Measurements from ENCODE around the gene GPBAR1.

DNA sequence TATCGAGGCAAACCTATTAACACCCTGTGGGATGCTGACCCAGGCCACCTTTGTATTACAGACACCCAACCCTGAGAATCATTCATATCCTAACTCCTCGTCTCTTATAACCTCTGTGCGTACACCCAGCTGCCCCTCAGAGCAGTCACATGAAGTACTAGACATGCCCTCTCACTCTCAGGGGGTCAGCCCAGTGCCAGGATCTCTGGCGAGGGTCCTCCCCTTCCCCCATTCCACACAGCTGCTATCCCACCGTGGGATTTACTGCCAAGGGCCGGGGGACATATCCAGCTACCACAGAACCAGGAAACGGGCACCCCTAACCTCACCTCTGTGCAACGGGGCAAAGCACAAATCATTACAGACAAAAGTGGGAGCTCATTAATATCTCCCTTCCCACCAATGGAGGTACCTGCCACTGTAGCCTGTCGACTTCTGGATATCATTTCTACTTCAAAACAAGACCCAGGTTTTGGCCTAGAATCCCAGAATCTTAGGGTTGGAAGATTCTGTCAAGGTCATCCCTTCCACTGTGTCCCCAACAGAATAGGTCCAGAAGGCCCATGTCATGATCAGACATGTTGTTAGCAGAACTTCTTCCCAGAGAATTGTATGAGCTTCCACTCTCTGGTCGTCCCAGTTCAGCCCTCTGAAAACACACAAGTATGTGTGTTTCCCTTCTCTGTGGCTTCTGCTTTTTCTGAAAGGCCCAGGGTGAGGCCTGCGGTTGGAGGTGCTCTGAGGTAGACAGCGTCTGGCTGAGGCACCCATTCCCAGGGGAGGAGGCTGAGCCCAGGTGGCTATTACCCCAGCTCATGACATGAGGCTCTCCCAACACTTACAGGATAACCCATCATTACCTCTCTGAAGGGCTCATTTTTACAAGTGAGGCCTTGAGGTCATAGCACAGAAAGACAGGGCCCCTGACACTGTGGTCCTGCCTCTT, 29.8 kb downstream of the GPBAR1 start:
- TF ChIP-seq, protein P1, sequence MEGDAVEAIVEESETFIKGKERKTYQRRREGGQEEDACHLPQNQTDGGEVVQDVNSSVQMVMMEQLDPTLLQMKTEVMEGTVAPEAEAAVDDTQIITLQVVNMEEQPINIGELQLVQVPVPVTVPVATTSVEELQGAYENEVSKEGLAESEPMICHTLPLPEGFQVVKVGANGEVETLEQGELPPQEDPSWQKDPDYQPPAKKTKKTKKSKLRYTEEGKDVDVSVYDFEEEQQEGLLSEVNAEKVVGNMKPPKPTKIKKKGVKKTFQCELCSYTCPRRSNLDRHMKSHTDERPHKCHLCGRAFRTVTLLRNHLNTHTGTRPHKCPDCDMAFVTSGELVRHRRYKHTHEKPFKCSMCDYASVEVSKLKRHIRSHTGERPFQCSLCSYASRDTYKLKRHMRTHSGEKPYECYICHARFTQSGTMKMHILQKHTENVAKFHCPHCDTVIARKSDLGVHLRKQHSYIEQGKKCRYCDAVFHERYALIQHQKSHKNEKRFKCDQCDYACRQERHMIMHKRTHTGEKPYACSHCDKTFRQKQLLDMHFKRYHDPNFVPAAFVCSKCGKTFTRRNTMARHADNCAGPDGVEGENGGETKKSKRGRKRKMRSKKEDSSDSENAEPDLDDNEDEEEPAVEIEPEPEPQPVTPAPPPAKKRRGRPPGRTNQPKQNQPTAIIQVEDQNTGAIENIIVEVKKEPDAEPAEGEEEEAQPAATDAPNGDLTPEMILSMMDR (conservative IDR thresholded peaks at IDR 0.05; ENCODE audit: low read depth in 2 of 2): no peak
- TF ChIP-seq, protein P2, sequence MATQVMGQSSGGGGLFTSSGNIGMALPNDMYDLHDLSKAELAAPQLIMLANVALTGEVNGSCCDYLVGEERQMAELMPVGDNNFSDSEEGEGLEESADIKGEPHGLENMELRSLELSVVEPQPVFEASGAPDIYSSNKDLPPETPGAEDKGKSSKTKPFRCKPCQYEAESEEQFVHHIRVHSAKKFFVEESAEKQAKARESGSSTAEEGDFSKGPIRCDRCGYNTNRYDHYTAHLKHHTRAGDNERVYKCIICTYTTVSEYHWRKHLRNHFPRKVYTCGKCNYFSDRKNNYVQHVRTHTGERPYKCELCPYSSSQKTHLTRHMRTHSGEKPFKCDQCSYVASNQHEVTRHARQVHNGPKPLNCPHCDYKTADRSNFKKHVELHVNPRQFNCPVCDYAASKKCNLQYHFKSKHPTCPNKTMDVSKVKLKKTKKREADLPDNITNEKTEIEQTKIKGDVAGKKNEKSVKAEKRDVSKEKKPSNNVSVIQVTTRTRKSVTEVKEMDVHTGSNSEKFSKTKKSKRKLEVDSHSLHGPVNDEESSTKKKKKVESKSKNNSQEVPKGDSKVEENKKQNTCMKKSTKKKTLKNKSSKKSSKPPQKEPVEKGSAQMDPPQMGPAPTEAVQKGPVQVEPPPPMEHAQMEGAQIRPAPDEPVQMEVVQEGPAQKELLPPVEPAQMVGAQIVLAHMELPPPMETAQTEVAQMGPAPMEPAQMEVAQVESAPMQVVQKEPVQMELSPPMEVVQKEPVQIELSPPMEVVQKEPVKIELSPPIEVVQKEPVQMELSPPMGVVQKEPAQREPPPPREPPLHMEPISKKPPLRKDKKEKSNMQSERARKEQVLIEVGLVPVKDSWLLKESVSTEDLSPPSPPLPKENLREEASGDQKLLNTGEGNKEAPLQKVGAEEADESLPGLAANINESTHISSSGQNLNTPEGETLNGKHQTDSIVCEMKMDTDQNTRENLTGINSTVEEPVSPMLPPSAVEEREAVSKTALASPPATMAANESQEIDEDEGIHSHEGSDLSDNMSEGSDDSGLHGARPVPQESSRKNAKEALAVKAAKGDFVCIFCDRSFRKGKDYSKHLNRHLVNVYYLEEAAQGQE (IDR thresholded peaks at IDR 0.05; ENCODE audit: unreplicated experiment): no peak
- TF ChIP-seq EZH2 (IDR thresholded peaks at IDR 0.05; ENCODE audit: low read depth, unreplicated experiment) (no peak), CREB1 (CRISPR knock-in tag; IDR thresholded peaks at IDR 0.05; ENCODE audit: low read depth) (no peak), EZH2phosphoT487 (IDR thresholded peaks at IDR 0.05; ENCODE audit: unreplicated experiment) (no peak), POLR2AphosphoS5 (IDR thresholded peaks at IDR 0.05; ENCODE audit: low read depth) (no peak), NANOG (IDR thresholded peaks at IDR 0.05; ENCODE audit: borderline replicate concordance) (no peak), JUNB (IDR thresholded peaks at IDR 0.05; ENCODE audit: unreplicated experiment) (no peak)
- TF ChIP-seq, protein P3, sequence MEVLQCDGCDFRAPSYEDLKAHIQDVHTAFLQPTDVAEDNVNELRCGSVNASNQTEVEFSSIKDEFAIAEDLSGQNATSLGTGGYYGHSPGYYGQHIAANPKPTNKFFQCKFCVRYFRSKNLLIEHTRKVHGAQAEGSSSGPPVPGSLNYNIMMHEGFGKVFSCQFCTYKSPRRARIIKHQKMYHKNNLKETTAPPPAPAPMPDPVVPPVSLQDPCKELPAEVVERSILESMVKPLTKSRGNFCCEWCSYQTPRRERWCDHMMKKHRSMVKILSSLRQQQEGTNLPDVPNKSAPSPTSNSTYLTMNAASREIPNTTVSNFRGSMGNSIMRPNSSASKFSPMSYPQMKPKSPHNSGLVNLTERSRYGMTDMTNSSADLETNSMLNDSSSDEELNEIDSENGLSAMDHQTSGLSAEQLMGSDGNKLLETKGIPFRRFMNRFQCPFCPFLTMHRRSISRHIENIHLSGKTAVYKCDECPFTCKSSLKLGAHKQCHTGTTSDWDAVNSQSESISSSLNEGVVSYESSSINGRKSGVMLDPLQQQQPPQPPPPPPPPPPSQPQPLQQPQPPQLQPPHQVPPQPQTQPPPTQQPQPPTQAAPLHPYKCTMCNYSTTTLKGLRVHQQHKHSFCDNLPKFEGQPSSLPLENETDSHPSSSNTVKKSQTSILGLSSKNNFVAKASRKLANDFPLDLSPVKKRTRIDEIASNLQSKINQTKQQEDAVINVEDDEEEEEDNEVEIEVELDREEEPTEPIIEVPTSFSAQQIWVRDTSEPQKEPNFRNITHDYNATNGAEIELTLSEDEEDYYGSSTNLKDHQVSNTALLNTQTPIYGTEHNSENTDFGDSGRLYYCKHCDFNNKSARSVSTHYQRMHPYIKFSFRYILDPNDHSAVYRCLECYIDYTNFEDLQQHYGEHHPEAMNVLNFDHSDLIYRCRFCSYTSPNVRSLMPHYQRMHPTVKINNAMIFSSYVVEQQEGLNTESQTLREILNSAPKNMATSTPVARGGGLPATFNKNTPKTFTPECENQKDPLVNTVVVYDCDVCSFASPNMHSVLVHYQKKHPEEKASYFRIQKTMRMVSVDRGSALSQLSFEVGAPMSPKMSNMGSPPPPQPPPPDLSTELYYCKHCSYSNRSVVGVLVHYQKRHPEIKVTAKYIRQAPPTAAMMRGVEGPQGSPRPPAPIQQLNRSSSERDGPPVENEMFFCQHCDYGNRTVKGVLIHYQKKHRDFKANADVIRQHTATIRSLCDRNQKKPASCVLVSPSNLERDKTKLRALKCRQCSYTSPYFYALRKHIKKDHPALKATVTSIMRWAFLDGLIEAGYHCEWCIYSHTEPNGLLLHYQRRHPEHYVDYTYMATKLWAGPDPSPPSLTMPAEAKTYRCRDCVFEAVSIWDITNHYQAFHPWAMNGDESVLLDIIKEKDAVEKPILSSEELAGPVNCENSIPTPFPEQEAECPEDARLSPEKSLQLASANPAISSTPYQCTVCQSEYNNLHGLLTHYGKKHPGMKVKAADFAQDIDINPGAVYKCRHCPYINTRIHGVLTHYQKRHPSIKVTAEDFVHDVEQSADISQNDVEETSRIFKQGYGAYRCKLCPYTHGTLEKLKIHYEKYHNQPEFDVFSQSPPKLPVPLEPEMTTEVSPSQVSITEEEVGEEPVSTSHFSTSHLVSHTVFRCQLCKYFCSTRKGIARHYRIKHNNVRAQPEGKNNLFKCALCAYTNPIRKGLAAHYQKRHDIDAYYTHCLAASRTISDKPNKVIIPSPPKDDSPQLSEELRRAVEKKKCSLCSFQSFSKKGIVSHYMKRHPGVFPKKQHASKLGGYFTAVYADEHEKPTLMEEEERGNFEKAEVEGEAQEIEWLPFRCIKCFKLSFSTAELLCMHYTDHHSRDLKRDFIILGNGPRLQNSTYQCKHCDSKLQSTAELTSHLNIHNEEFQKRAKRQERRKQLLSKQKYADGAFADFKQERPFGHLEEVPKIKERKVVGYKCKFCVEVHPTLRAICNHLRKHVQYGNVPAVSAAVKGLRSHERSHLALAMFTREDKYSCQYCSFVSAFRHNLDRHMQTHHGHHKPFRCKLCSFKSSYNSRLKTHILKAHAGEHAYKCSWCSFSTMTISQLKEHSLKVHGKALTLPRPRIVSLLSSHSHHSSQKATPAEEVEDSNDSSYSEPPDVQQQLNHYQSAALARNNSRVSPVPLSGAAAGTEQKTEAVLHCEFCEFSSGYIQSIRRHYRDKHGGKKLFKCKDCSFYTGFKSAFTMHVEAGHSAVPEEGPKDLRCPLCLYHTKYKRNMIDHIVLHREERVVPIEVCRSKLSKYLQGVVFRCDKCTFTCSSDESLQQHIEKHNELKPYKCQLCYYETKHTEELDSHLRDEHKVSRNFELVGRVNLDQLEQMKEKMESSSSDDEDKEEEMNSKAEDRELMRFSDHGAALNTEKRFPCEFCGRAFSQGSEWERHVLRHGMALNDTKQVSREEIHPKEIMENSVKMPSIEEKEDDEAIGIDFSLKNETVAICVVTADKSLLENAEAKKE (CRISPR knock-in tag; IDR thresholded peaks at IDR 0.05): no peak
- TF ChIP-seq, protein P4, sequence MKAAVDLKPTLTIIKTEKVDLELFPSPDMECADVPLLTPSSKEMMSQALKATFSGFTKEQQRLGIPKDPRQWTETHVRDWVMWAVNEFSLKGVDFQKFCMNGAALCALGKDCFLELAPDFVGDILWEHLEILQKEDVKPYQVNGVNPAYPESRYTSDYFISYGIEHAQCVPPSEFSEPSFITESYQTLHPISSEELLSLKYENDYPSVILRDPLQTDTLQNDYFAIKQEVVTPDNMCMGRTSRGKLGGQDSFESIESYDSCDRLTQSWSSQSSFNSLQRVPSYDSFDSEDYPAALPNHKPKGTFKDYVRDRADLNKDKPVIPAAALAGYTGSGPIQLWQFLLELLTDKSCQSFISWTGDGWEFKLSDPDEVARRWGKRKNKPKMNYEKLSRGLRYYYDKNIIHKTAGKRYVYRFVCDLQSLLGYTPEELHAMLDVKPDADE (IDR thresholded peaks at IDR 0.05): no peak
